Epithelial cell of esophagus (primary cell): ENCODE data around the gene PSMG4.
A peak's percentile ranks its signal among the peaks of the same experiment; 100 is the strongest.
"Not testable (repeated sequence)": the region's sequence is repeated elsewhere in the genome, so short reads cannot be mapped to it uniquely, and the experiment has no call there.

Source experiments
- DNase-seq: peaks from one replicate; pipeline ENCODE4 v3.0.0; 2010; ENCODE audit warnings: low read depth
- H3K4me3 ChIP-seq: 2 replicates; pipeline ENCODE4 v1.5.1; 2011; ENCODE audit warnings: mild to moderate bottlenecking, low read length, control low read depth
- CTCF ChIP-seq: IDR thresholded peaks from 2 replicates; pipeline ENCODE4 v1.5.1; 2011; ENCODE audit warnings: low read depth, mild to moderate bottlenecking, low read length, control low read depth, inconsistent platforms; ENCODE audit not compliant: insufficient read depth; ENCODE audit errors: missing control alignments

Gene PSMG4

GRCh38 chr6:3235486-3235885, 23.3 kb upstream of the PSMG4 start:
- no peak for TF ChIP-seq CTCF
- DNase-seq: no peak
- H3K4me3 ChIP-seq: no peak overlapping the region

GRCh38 chr6:3236005-3236404, 22.7 kb upstream of the PSMG4 start:
- TF ChIP-seq CTCF: no peak
- DNase-seq: no peak
- no peak overlapping the region for H3K4me3 ChIP-seq

- no peak for TF ChIP-seq CTCF
- DNase-seq: no peak
- H3K4me3 ChIP-seq: no peak overlapping the region
Observed at GRCh38 chr6:3237761-3238662, 20.7 kb upstream of the PSMG4 start.

- TF ChIP-seq CTCF: peak; percentile 40
- H3K4me3 ChIP-seq: no peak overlapping the region
- DNase-seq: no peak
Observed at GRCh38 chr6:3239110-3239830, 19.5 kb upstream of the PSMG4 start.

- no peak for TF ChIP-seq CTCF
- H3K4me3 ChIP-seq: no peak overlapping the region
- no peak for DNase-seq
Observed at GRCh38 chr6:3240595-3240994, 18.2 kb upstream of the PSMG4 start.

GRCh38 chr6:3241745-3242144, 17.0 kb upstream of the PSMG4 start:
- H3K4me3 ChIP-seq, DNase-seq: not testable (repeated sequence)

GRCh38 chr6:3242768-3243167, 16.0 kb upstream of the PSMG4 start:
- H3K4me3 ChIP-seq: no peak overlapping the region
- TF ChIP-seq CTCF: no peak
- no peak for DNase-seq
